ENCODE results near the gene ITPKB. TPM values are rescaled to one million over a fixed set of nuclear protein-coding genes. Genes with fewer than 3 reads are reported as not detected.

Gene ITPKB
- total RNA-seq, 6 experiments from 2014 or later, result 1.7 to 3.0 (median 2.2) TPM

- Mint-ChIP-seq H3K27me3 (ENCODE audit: insufficient read depth) (peaks cover 13% of the 10 kb centered on the region), H3K4me3 (no peak overlapping the region), H3K4me1 (ENCODE audit: low read depth) (peaks cover 6% of the 10 kb centered on the region; the same call in 1 of the 2 replicates), H3K36me3 (ENCODE audit: low read depth) (no peaks in the 10 kb centered on the region), H3K27ac (no peak overlapping the region), H3K9me3 (no peaks in the 10 kb centered on the region)
- TF ChIP-seq, protein P1, sequence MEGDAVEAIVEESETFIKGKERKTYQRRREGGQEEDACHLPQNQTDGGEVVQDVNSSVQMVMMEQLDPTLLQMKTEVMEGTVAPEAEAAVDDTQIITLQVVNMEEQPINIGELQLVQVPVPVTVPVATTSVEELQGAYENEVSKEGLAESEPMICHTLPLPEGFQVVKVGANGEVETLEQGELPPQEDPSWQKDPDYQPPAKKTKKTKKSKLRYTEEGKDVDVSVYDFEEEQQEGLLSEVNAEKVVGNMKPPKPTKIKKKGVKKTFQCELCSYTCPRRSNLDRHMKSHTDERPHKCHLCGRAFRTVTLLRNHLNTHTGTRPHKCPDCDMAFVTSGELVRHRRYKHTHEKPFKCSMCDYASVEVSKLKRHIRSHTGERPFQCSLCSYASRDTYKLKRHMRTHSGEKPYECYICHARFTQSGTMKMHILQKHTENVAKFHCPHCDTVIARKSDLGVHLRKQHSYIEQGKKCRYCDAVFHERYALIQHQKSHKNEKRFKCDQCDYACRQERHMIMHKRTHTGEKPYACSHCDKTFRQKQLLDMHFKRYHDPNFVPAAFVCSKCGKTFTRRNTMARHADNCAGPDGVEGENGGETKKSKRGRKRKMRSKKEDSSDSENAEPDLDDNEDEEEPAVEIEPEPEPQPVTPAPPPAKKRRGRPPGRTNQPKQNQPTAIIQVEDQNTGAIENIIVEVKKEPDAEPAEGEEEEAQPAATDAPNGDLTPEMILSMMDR (IDR thresholded peaks at IDR 0.05), result no peak
- DNase-seq, result no peak
These were observed 5.8 kb downstream of the ITPKB start for GRCh38 chr1:226733304-226733703.

DNA sequence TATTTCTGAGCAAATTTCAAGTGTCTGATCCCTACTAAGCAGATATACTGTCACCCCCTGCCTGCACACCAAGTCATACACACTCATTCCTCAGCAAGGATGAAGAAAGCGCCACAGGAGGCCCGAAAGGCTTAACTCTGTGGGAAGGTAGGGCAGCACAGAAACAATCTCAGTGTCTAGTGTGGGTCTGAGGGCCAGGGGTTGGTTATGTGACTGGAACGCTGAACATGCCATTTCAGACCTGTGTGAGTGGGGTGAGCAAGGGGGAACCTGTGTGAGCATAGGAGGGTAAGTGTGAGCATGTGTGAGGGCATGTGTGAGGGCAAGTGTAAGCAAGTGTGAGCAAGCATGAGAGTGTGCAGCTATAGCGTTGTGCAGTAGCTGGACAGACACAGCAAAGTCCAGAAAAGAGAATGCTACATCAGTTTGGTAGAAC lies 6.2 kb downstream of the ITPKB start:
- Mint-ChIP-seq H3K4me1 (ENCODE audit: low read depth) (peaks cover 6% of the 10 kb centered on the region; the same call in 1 of the 2 replicates), H3K4me3 (no peak overlapping the region), H3K27ac (no peak overlapping the region), H3K27me3 (ENCODE audit: insufficient read depth) (peaks cover 13% of the 10 kb centered on the region), H3K36me3 (ENCODE audit: low read depth) (no peaks in the 10 kb centered on the region), H3K9me3 (no peaks in the 10 kb centered on the region)
- no peak for DNase-seq
- TF ChIP-seq, protein P1 (IDR thresholded peaks at IDR 0.05), result no peak

DNA sequence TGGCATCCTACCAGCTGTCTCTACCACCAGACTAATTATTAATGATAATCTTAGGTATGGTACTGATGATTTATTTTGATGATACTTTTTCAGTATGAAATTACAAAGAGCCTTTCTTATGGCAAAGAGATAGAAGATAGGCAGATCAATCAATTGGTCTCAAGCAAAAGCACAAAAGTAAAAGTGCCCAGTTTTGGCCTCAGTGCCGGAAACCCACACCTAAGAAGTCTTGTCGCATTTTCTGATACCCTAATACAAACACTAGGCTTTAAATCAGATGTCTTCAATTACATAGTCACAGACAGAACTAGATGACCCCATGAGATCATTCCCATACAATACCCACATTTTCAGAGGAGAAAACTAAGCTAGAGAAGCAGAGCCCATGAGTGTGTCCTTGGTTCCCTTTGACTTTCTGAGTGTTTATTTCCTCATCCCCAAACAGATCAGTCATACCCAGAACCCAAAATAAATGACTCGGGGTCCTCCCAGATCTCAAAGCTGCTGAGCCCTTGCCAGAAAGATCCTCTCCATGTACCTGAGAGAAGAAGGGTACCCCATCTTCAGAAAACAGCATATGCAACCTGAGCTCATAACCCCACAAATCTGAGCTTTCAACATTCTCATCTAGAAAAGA lies 7.7 kb downstream of the ITPKB start:
- peaks cover 14% of the 10 kb centered on the region for H3K27me3 Mint-ChIP-seq (ENCODE audit: insufficient read depth)
- TF ChIP-seq, protein P1 (IDR thresholded peaks at IDR 0.05), result no peak
- no peak overlapping the region for H3K27ac Mint-ChIP-seq
- no peak for DNase-seq
- H3K36me3 Mint-ChIP-seq (ENCODE audit: low read depth), result no peaks in the 10 kb centered on the region
- H3K9me3 Mint-ChIP-seq, result no peaks in the 10 kb centered on the region
- no peak overlapping the region for H3K4me3 Mint-ChIP-seq
- peaks cover 6% of the 10 kb centered on the region; the same call in 1 of the 2 replicates for H3K4me1 Mint-ChIP-seq (ENCODE audit: low read depth)

DNA sequence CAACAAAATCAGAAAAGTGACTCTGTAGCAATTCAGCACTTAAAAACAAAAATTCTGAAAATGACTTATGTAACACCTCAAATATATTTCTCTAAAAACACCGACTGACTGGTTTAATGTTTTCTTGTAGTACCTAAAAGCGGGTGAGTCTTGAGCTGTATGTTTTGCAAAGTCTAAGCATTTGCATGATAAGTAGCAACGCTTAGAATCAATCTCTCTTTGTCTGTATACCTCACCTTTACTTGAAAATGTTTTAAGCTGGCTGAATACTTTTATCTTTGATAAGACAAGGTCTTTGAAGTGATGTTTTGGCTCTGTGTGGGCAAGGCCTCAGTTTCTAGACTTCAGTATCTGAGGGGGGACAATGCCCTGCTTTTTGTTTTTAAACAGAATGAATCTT lies 8.2 kb downstream of the ITPKB start:
- peaks cover 6% of the 10 kb centered on the region; the same call in 1 of the 2 replicates for H3K4me1 Mint-ChIP-seq (ENCODE audit: low read depth)
- TF ChIP-seq, protein P1 (IDR thresholded peaks at IDR 0.05), result no peak
- H3K27me3 Mint-ChIP-seq (ENCODE audit: insufficient read depth), result peaks cover 13% of the 10 kb centered on the region
- no peaks in the 10 kb centered on the region for H3K9me3 Mint-ChIP-seq
- no peaks in the 10 kb centered on the region for H3K36me3 Mint-ChIP-seq (ENCODE audit: low read depth)
- H3K27ac Mint-ChIP-seq, result no peak overlapping the region
- no peak for DNase-seq
- H3K4me3 Mint-ChIP-seq, result no peak overlapping the region

DNA sequence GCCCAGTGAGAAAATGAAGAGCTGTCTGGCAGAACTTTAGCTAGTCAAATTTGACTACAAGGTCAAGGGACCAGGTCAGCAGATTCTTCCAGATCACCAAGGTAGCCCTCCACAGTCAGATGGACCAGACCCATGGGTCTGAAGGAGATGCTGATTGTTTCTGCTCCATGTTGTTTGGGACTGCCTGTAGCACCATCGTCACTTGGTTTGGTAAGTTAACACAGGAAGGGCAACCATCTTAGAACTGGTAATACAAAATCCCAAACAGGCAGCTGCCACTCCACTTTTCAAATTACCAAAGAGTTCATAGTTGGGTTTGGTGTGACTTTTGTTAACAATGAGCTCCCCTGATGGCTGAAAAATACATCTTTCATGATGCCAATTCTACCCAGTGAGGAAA lies 9.0 kb downstream of the ITPKB start:
- Mint-ChIP-seq H3K36me3 (ENCODE audit: low read depth) (no peaks in the 10 kb centered on the region), H3K4me1 (ENCODE audit: low read depth) (peaks cover 6% of the 10 kb centered on the region; the same call in 1 of the 2 replicates)
- TF ChIP-seq, protein P1 (IDR thresholded peaks at IDR 0.05), result no peak

More for the DNA sequence above, 9.0 kb downstream of the ITPKB start:
- H3K9me3 Mint-ChIP-seq, result no peaks in the 10 kb centered on the region
- DNase-seq, result no peak
- peaks cover 13% of the 10 kb centered on the region for H3K27me3 Mint-ChIP-seq (ENCODE audit: insufficient read depth)
- no peak overlapping the region for H3K4me3 Mint-ChIP-seq
- no peak overlapping the region for H3K27ac Mint-ChIP-seq
